C4-2B (cell line): ENCODE data around the gene SLC22A6.

Source experiments
- H3K27ac ChIP-seq: fragments of 450-650 bp; 2 replicates; pipeline ENCODE4 v1.5.1; 2017
- ZFX ChIP-seq: fragments of 450-650 bp; IDR thresholded peaks from 2 replicates; pipeline ENCODE4 v1.6.1; 2017
- TF ChIP-seq, protein P1 (sequence below): fragments of 450-650 bp; conservative IDR thresholded peaks from 2 replicates; pipeline ENCODE4 v1.5.1; 2017; ENCODE audit warnings: mild to moderate bottlenecking

SLC22A6 gene, protein sequence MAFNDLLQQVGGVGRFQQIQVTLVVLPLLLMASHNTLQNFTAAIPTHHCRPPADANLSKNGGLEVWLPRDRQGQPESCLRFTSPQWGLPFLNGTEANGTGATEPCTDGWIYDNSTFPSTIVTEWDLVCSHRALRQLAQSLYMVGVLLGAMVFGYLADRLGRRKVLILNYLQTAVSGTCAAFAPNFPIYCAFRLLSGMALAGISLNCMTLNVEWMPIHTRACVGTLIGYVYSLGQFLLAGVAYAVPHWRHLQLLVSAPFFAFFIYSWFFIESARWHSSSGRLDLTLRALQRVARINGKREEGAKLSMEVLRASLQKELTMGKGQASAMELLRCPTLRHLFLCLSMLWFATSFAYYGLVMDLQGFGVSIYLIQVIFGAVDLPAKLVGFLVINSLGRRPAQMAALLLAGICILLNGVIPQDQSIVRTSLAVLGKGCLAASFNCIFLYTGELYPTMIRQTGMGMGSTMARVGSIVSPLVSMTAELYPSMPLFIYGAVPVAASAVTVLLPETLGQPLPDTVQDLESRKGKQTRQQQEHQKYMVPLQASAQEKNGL

DNA sequence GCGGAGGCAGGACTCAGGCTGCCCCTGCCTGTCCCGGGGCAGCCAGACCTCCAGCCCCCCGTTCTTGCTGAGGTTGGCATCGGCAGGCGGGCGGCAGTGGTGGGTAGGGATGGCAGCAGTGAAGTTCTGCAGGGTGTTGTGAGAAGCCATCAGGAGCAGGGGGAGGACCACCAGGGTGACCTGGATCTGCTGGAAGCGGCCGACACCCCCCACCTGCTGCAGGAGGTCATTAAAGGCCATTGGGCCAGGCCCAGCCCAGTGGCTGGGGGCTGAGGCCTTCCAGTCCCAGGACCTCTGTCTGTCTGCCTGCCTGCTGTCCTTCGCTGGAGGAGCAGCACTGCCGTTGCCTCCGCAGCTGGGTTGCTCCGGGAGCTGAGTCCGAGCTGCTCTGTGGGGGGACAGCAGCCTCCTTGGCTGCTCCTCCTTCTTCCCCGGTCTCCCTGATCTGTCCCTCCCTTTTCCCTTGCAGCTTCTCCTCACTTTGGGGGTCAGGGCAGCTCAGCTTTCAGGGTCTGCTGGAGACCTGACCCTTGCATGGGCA is at the start of gene SLC22A6:
Gene SLC22A6 (minus strand): TSS at position 517 of the 541 bp plus-strand sequence. CDS start 277 bp downstream, at position 240.
- H3K27ac ChIP-seq = no peak within 1 kb of the TSS
- TF ChIP-seq ZFX = no peak
- TF ChIP-seq, protein P1, sequence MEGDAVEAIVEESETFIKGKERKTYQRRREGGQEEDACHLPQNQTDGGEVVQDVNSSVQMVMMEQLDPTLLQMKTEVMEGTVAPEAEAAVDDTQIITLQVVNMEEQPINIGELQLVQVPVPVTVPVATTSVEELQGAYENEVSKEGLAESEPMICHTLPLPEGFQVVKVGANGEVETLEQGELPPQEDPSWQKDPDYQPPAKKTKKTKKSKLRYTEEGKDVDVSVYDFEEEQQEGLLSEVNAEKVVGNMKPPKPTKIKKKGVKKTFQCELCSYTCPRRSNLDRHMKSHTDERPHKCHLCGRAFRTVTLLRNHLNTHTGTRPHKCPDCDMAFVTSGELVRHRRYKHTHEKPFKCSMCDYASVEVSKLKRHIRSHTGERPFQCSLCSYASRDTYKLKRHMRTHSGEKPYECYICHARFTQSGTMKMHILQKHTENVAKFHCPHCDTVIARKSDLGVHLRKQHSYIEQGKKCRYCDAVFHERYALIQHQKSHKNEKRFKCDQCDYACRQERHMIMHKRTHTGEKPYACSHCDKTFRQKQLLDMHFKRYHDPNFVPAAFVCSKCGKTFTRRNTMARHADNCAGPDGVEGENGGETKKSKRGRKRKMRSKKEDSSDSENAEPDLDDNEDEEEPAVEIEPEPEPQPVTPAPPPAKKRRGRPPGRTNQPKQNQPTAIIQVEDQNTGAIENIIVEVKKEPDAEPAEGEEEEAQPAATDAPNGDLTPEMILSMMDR = no peak

DNA sequence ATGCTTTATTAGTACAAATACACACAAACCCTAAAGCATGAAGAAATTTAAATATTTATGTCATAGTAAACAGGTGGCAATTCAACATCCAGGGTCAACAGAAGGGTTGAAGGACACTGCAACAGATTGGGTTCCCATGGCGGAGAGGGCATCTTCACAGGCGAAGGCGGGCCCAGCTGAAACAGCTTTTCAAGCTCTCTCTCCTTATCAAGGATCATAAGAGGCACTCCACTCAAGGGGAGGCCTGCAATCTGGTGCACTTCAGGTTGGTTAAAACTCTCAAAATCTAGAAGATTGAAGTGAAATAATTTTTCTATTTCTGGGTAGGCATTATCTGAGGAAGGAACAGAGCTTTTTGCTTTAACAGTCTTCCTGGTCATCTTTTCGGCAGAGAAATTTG is 47.7 kb upstream of the SLC22A6 start:
- H3K27ac ChIP-seq = no peak overlapping the region
- TF ChIP-seq, protein P1 = no peak
- no peak for TF ChIP-seq ZFX

DNA sequence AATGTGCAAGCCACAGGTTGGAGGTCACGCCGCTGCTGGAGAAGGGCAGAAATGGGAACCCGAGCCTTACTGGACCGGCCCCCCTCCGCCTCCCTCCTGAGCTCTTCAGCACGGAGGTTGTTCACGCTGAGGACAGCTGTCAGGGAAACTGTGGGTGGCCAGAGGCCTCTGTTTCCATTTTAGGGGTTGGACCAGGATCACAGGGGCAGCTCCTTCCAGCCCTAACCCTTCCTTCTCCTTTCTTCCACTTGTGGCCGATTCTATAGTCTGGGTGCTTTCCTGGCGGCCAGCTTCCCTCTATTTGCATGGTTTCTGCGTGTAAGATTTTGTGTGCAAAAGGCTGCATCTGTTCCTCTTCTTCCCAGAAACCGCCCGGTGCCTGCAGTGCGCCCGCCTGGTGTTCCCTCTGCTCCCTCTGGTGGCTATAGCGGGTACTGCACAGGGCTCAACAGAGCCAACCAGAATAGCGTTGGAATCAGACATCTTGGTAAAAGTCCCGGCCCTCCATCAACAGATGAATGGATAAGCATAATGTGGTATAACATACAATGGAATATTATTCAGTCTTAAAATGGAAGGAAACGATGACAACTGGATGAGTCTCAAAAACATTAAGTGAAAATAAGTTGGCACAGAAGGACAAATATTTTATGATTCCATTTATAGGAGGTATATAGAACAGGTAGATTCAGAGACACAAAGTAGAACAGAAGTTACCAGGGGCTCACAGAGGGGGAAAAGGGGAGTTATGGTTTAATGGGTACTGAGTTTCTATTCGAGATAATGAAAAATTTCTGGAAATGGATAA is 39.3 kb upstream of the SLC22A6 start:
- peak overlapping the region; percentile 40 for H3K27ac ChIP-seq
- no peak for TF ChIP-seq ZFX
- TF ChIP-seq, protein P1 = peak; percentile 100

DNA sequence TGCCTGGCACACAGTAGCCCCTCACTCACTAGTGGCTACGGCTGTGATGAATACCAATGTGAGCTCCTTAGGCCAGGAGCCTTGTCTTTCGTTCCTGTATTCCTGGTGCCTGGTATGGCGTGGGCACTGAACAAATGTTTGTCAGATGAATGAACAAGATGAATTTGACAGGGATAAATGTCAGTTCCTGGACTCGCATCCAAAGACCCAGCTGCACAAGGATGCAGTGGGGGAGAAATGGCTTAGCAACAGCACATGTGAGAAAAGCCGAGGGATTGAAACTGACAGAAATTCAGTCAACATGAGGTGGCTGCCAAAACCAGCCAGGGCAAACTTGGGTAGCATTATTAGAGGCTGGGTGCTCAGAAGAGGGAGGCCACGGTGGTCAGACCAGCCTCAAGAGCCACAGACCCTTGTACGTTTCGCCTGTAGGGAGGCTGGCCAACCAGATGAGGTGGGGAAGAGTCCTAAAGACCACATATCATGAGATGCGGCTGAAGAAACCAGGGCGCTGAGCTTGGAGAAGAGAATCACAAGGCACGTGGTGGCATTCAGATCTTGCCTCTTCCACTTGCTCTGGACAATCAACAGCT is 38.6 kb upstream of the SLC22A6 start:
- peak overlapping the region; percentile 40 for H3K27ac ChIP-seq
- TF ChIP-seq ZFX = no peak
- TF ChIP-seq, protein P1 = no peak

DNA sequence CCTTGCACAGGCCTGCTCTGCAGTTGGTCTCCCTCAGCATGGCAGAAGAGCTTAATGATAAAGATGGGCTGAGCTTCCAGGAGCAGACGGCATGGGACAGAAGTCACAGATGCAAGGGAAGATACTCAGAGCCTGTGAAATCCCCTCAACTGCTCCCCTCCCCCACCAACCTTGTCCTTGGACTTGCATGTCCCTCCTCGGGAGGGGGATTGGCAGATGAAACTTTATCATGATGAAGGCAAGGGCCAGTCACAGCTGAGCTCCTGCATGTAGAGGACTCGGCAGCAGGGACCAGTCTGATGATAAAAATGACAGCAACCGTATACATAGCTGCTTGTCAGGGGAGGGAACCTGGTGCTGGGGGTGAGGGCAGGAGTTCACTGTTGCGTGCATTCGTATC is 37.7 kb upstream of the SLC22A6 start:
- no peak overlapping the region for H3K27ac ChIP-seq
- no peak for TF ChIP-seq ZFX
- TF ChIP-seq, protein P1 = no peak

DNA sequence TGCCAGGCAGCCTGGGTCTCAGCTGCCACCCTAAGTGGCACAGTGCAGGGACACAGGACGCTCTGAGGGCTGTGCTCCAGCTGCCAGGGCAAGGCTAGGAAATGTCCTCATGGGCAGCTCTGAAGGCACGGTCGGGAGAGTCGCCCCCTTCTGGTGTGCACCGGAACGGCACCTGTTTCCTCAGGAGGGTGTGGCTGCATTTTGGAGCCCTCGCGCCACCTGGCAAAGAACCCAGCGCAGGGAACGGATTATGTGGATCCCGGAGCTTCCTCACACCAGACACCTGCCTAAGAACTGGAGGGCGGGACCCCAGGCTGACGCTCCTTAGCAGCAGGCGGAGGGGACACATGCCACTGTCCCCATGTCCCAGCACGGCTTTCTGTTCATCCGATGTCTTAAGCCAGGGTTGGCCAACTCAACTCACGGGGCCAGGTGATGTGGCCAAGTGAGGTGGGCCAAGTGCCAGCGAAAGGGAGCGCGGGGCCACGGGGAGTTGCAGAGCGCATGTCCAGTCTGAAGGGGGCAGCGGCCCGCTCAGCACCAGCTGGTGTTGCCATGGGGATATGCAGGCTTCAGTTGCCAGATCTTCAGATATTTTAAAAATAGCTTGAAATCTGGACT is 36.0 kb upstream of the SLC22A6 start:
- no peak for TF ChIP-seq ZFX
- TF ChIP-seq, protein P1 = peak; percentile 68
- no peak overlapping the region for H3K27ac ChIP-seq
